Natural killer cell (primary cell): ENCODE results near the gene PTPRU. TPM values are rescaled to one million over a fixed set of nuclear protein-coding genes. Genes with fewer than 3 reads are reported as not detected.

ENCODE experiments used
- ATAC-seq, 3 donors: fragments of 150-1000 bp in 2 of 3; fragments of 200-7000 bp in 1 of 3; cut with Tn5 transposase; 1 replicate in 1 of 3; 2 replicates in 2 of 3; pipeline ENCODE4 v1.10.0; 2021; ENCODE audit warnings: mild to moderate bottlenecking in 2 of 3, moderate library complexity in 2 of 3
- DNase-seq, 2 donors: peaks; one replicate each; pipeline versions ENCODE4 v3.0.0 to v3.0.0-alpha.2; 2013 to 2021; ENCODE audit warnings: mixed read lengths in 1 of 2
- H3K27ac ChIP-seq: one replicate; pipeline ENCODE4 v1.5.1; 2013; ENCODE audit warnings: mild to moderate bottlenecking, low read length
- H3K27me3 ChIP-seq: one replicate; pipeline ENCODE4 v1.6.1; 2013; ENCODE audit warnings: low read length; ENCODE audit not compliant: control insufficient read depth, insufficient read depth
- H3K36me3 ChIP-seq: one replicate; pipeline ENCODE4 v1.6.1; 2013; ENCODE audit warnings: low read length; ENCODE audit not compliant: control insufficient read depth, insufficient read depth
- H3K4me1 ChIP-seq: one replicate; pipeline ENCODE4 v1.6.1; 2013; ENCODE audit warnings: low read length; ENCODE audit not compliant: control insufficient read depth, insufficient read depth
- H3K4me3 ChIP-seq: one replicate; pipeline ENCODE4 v1.5.1; 2013; ENCODE audit warnings: low read length
- H3K9me3 ChIP-seq: one replicate; pipeline ENCODE4 v1.6.1; 2013; ENCODE audit warnings: low read length; ENCODE audit not compliant: control insufficient read depth, insufficient read depth
- H3K27ac Mint-ChIP-seq, 2 donors: one replicate each; pipeline ENCODE4 v1.8.0; 2022; ENCODE audit warnings: mild to moderate bottlenecking in 2 of 2, mixed read lengths in 2 of 2, moderate library complexity in 1 of 2
- H3K27me3 Mint-ChIP-seq, 2 donors: one replicate each; pipeline ENCODE4 v1.8.0; 2022; ENCODE audit warnings: low read depth in 2 of 2, mixed read lengths in 2 of 2
- H3K36me3 Mint-ChIP-seq: one replicate; pipeline ENCODE4 v1.8.0; 2022; ENCODE audit warnings: mixed read lengths
- H3K4me1 Mint-ChIP-seq, 2 donors: one replicate each; pipeline ENCODE4 v1.8.0; 2022; ENCODE audit warnings: mixed read lengths in 2 of 2
- H3K4me3 Mint-ChIP-seq: one replicate; pipeline ENCODE4 v1.8.0; 2022; ENCODE audit warnings: mild to moderate bottlenecking, moderate library complexity, mixed read lengths
- H3K9me3 Mint-ChIP-seq, 2 donors: one replicate each; pipeline ENCODE4 v1.8.0; 2022; ENCODE audit warnings: mixed read lengths in 2 of 2
- CTCF ChIP-seq: fragments of 200-600 bp; IDR thresholded peaks from one replicate; pipeline ENCODE4 v1.8.0; 2022; ENCODE audit warnings: antibody characterized with exemption
- WGBS: methylation state at CpG from one replicate; pipeline ENCODE4 v1.1.7; 2013; ENCODE audit warnings: missing lambda C conversion rate; ENCODE audit not compliant: insufficient coverage; 5-methylcytosine and 5-hydroxymethylcytosine counted together
- intact Hi-C: fragments of 100-400 bp; cut with micrococcal nuclease; formaldehyde crosslinking; loops from one replicate; pipeline ENCODE4 v1.14.2; 2022
- total RNA-seq, 4 donors: library from RNA; stranded (reverse); fragments of 120-200 nt in 1 of 4; gene quantifications; one replicate each; pipeline versions ENCODE4 v1.2.3 to v1.2.4, GENCODE V29; 2013 to 2022

Gene PTPRU
- total RNA-seq, 3 donors from 2014 or later (not counting 1 experiment from before 2014, with no cell fraction given): 0.54 to 1.6 (median 0.79) TPM

DNA sequence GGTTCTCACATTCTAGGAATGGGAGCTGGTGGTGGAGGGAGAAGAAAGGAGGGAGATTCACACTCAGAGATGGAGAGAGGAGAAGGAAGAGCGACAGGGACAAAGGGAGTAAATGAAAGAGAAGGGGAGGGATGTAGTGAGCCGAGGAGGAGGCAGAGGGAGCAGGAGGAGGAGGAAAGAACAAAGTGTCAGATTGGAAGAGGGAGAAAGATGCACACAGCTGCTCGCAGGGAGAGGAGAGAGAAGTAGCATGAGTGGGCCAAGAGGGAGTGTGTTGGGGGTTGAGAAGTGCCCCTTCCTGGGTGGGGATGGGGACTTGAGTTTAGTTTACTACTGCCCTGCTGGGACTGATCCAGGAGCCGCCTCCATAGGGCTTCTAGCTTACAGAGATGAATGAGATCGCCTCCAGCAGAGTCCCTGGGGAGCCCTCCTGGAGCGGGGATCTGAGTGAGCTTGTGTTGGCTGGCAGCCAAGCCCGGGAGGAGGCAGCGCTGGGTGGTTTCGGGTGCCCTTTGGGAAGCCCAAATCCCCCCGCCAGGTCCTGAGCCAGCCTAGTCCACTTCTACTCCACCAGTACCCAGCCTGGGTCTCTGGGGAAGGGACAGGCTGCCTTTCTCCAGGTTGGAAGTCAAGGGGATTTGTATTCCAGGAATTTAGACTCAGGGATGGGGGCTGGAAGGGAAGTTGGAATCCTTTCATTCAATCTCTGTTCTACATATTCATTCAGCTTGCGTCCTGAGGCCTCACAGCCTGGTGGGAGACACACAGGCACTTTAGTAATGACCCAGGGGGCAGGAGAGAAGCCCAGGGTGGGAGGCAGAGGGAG lies 20.9 kb downstream of the PTPRU start:
- H3K27ac ChIP-seq: no peak overlapping the region
- H3K27me3 ChIP-seq: peaks cover 21% of the 10 kb centered on the region
- ATAC-seq: no peak
- H3K36me3 ChIP-seq: no peaks in the 10 kb centered on the region
- H3K36me3 Mint-ChIP-seq: no peaks in the 10 kb centered on the region
- H3K4me1 Mint-ChIP-seq: peaks cover 7 to 10% of the 10 kb centered on the region in 2 donors
- TF ChIP-seq CTCF: no peak
- H3K4me3 Mint-ChIP-seq: no peak overlapping the region
- no peaks in the 10 kb centered on the region for H3K9me3 ChIP-seq
- peaks cover 27 to 33% of the 10 kb centered on the region in 2 donors for H3K27me3 Mint-ChIP-seq
- peaks cover 14% of the 10 kb centered on the region for H3K4me1 ChIP-seq
- H3K27ac Mint-ChIP-seq: no peak overlapping the region
- no peak for DNase-seq
- H3K4me3 ChIP-seq: no peak overlapping the region
- intact Hi-C loops: no loop called here
- no peaks in the 10 kb centered on the region for H3K9me3 Mint-ChIP-seq
- WGBS: 70% methylated on average over 11 of the region's 11 CpGs

DNA sequence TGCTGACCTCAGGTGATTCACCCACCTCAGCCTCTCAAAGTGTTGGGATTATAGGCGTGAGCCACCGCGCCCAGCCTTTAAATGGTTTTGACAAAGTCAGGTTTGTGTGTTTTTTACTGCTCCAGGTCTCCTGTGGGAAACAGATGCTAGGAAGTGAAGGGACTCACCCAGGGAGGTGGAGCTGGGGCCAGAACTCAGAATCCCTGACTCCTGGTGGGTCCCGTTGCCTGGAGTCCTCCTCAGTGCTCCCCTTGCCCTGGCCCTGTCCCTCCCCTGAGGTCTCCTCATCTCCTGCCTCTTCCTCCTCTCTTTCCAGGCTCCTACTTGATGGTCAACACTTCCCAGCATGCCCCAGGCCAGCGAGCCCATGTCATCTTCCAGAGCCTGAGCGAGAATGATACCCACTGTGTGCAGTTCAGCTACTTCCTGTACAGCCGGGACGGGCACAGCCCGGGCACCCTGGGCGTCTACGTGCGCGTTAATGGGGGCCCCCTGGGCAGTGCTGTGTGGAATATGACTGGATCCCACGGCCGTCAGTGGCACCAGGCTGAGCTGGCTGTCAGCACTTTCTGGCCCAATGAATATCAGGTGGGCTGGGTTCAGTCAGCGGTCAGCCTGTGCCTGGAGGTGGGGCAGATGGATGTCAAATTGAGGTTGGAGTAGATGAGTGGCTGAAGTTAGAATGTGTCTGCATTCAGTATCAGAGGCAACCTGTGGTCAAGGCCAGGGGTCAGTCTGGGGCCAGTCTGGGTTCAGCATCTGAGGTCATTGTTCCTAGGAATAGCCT lies 22.1 kb downstream of the PTPRU start:
- WGBS: 87% methylated on average over 16 of the region's 16 CpGs

GRCh38 chr1:29258976-29259801 lies 22.9 kb downstream of the PTPRU start:
- H3K4me1 Mint-ChIP-seq: peaks cover 7 to 10% of the 10 kb centered on the region in 2 donors
- peaks cover 33 to 40% of the 10 kb centered on the region in 2 donors for H3K27me3 Mint-ChIP-seq
- H3K9me3 ChIP-seq: no peaks in the 10 kb centered on the region
- H3K36me3 ChIP-seq: no peaks in the 10 kb centered on the region
- peak in 2 of 3 donors; percentile 21 to 57 for ATAC-seq
- no peak for DNase-seq
- no peak overlapping the region for H3K27ac Mint-ChIP-seq
- H3K27ac ChIP-seq: no peak overlapping the region
- peaks cover 24% of the 10 kb centered on the region for H3K27me3 ChIP-seq
- peaks cover 14% of the 10 kb centered on the region for H3K4me1 ChIP-seq
- intact Hi-C loops: no loop called here
- TF ChIP-seq CTCF: no peak
- H3K4me3 ChIP-seq: no peak overlapping the region
- no peaks in the 10 kb centered on the region for H3K36me3 Mint-ChIP-seq
- peak overlapping the region; percentile 79 for H3K4me3 Mint-ChIP-seq
- H3K9me3 Mint-ChIP-seq: no peaks in the 10 kb centered on the region
- 5% methylated on average over 38 of the region's 38 CpGs for WGBS

More for the DNA sequence above, 22.1 kb downstream of the PTPRU start:
- H3K9me3 ChIP-seq: no peaks in the 10 kb centered on the region
- no peaks in the 10 kb centered on the region for H3K36me3 ChIP-seq
- no peak for TF ChIP-seq CTCF
- Mint-ChIP-seq H3K27me3 (peaks cover 33 to 37% of the 10 kb centered on the region in 2 donors), H3K27ac (no peak overlapping the region), H3K9me3 (no peaks in the 10 kb centered on the region), H3K4me1 (peaks cover 7 to 10% of the 10 kb centered on the region in 2 donors), H3K36me3 (no peaks in the 10 kb centered on the region), H3K4me3 (no peak overlapping the region)
- intact Hi-C loops: no loop called here
- no peak overlapping the region for H3K27ac ChIP-seq
- H3K4me3 ChIP-seq: no peak overlapping the region
- H3K4me1 ChIP-seq: peaks cover 14% of the 10 kb centered on the region
- no peak for DNase-seq
- H3K27me3 ChIP-seq: peaks cover 22% of the 10 kb centered on the region
- ATAC-seq: no peak
